HepG2 (cell line): Measurements from ENCODE around the gene NUP214. TPM values are rescaled to one million over a fixed set of nuclear protein-coding genes. Genes with fewer than 3 reads are reported as not detected.

Experiments
- ATAC-seq: fragments of 200-7000 bp; cut with Tn5 transposase; 3 replicates; pipeline ENCODE4 v1.9.1; 2020; ENCODE audit warnings: mild to moderate bottlenecking, moderate library complexity
- BruUV-seq: library from RNA; stranded (reverse); fragments of 400-500 nt; replicated peaks from 2 replicates; lab custom pipeline; 2021; lab: Mats Ljungman, UMichigan
- CTCF ChIA-PET: fragments of 300-600 bp; formaldehyde crosslinking; extraction: SDS; loops from one replicate; lab custom pipeline; 2021; ENCODE audit warnings: low total read pairs, inconsistent platforms, low intra/inter-chr PET ratio; lab: Yijun Ruan, JAX
- POLR2A ChIA-PET: fragments of 350-600 bp; sonication (Branson Sonifier 250); formaldehyde crosslinking; loops from one replicate; lab custom pipeline; 2020; ENCODE audit warnings: antibody characterized with exemption, inconsistent platforms; lab: Yijun Ruan, JAX
- DNase-seq: peaks from one replicate; pipeline ENCODE4 v3.0.0-alpha.2; 2015; ENCODE audit warnings: low spot score
- FAIRE-seq: peaks from 3 replicates; lab custom pipeline; 2011; peaks lifted over from hg19 to GRCh38; lab: Jason Lieb, UNC
- H2AFZ ChIP-seq: one replicate; pipeline ENCODE4 v1.6.1; 2011; ENCODE audit warnings: low read length, inconsistent platforms
- H3K27ac ChIP-seq: fragments of 300-600 bp; 3 replicates; pipeline ENCODE4 v1.8.0; 2011; ENCODE audit warnings: mixed run types, mild to moderate bottlenecking, mixed read lengths, low read length, inconsistent platforms; ENCODE audit not compliant: insufficient read depth; ENCODE audit errors: extremely low read length
- H3K27me3 ChIP-seq, 2 experiments: fragments of 200-600 bp in 1 of 2; 2 replicates in 1 of 2; 3 replicates in 1 of 2; pipeline versions ENCODE4 v1.6.0 to v1.8.0; 2011; ENCODE audit warnings: low read length in 2 of 2, mild to moderate bottlenecking in 2 of 2, moderate library complexity in 2 of 2, inconsistent platforms in 1 of 2; ENCODE audit not compliant: insufficient read depth in 2 of 2, control insufficient read depth in 1 of 2
- H3K36me3 ChIP-seq, 2 experiments: fragments of 200-600 bp in 1 of 2; replicated peaks in 1 of 2; 2 replicates in 1 of 2; 3 replicates in 1 of 2; pipeline versions ENCODE4 v1.5.1 to v1.8.0; 2011; ENCODE audit warnings: low read length in 2 of 2, inconsistent platforms in 1 of 2; ENCODE audit not compliant: insufficient read depth in 2 of 2, control insufficient read depth in 1 of 2
- H3K4me1 ChIP-seq: 2 replicates; pipeline ENCODE4 v1.5.1; 2012; ENCODE audit warnings: low read length, inconsistent platforms; ENCODE audit not compliant: insufficient read depth
- H3K4me2 ChIP-seq: 2 replicates; pipeline ENCODE4 v1.6.0; 2011; ENCODE audit warnings: low read depth, low read length, inconsistent platforms
- H3K4me3 ChIP-seq, 3 experiments: fragments of 200-600 bp in 1 of 3; sonication (generic), shearing (Covaris generic) in 1 of 3; replicated peaks in 1 of 3; 2 replicates each; pipeline ENCODE4 v1.5.1; 2011 to 2016; ENCODE audit warnings: low read length in 3 of 3, inconsistent platforms in 2 of 3, low read depth in 2 of 3, mild to moderate bottlenecking in 2 of 3, control low read depth in 1 of 3, mixed read lengths in 1 of 3; ENCODE audit not compliant: insufficient read depth in 1 of 3
- H3K79me2 ChIP-seq: one replicate; pipeline ENCODE4 v1.6.1; 2011; ENCODE audit warnings: low read length, inconsistent platforms; ENCODE audit not compliant: insufficient read depth
- H3K9ac ChIP-seq: 2 replicates; pipeline ENCODE4 v1.6.0; 2011; ENCODE audit warnings: mild to moderate bottlenecking, low read depth, low read length, inconsistent platforms; ENCODE audit not compliant: insufficient read depth
- H3K9me3 ChIP-seq: 2 replicates; pipeline ENCODE4 v1.5.1; 2012; ENCODE audit warnings: mild to moderate bottlenecking, low read length
- H4K20me1 ChIP-seq: 2 replicates; pipeline ENCODE4 v1.6.0; 2011; ENCODE audit warnings: inconsistent platforms, mild to moderate bottlenecking, low read length, moderate library complexity; ENCODE audit not compliant: insufficient read depth
- ADNP ChIP-seq: sonication (generic); formaldehyde crosslinking; IDR thresholded peaks from 2 replicates; pipeline ENCODE4 v1.4.0; 2020; ENCODE audit warnings: missing genetic modification reagents
- DDIT3 ChIP-seq: sonication (generic); formaldehyde crosslinking; IDR thresholded peaks from 2 replicates; pipeline ENCODE4 v1.4.0; 2020; ENCODE audit warnings: mild to moderate bottlenecking, missing genetic modification reagents
- FLYWCH1 ChIP-seq: sonication (generic); formaldehyde crosslinking; IDR thresholded peaks from 2 replicates; pipeline ENCODE4 v1.8.1; 2023; ENCODE audit warnings: mild to moderate bottlenecking, missing genetic modification reagents
- IRF2 ChIP-seq: IDR thresholded peaks from 2 replicates; pipeline ENCODE4 v1.6.1; 2018; ENCODE audit warnings: missing genetic modification reagents, missing compliant biosample characterization
- KDM5A ChIP-seq: fragments of 200-600 bp; sonication (generic); IDR thresholded peaks from 2 replicates; pipeline ENCODE4 v1.7.0; 2018; ENCODE audit warnings: antibody characterized with exemption, mild to moderate bottlenecking, low read length, borderline replicate concordance
- PCBP2 ChIP-seq: fragments of 200-400 bp; formaldehyde crosslinking; optimal IDR thresholded peaks from 2 replicates; pipeline ENCODE3; 2018; ENCODE audit warnings: low read length, low read depth; ENCODE audit not compliant: poor library complexity, severe bottlenecking
- SKI ChIP-seq: fragments of 450-650 bp; IDR thresholded peaks from one replicate; pipeline ENCODE4 v1.6.1; 2018; ENCODE audit warnings: mild to moderate bottlenecking; ENCODE audit not compliant: partially characterized antibody
- STAT6 ChIP-seq: sonication (generic); formaldehyde crosslinking; IDR thresholded peaks from 2 replicates; pipeline ENCODE4 v1.4.0; 2020; ENCODE audit warnings: missing genetic modification reagents, mild to moderate bottlenecking, borderline replicate concordance
- SUZ12 ChIP-seq: fragments of 150-350 bp; IDR thresholded peaks from 2 replicates; pipeline ENCODE4 v1.6.1; 2014; ENCODE audit warnings: low read depth, low read length
- TERF1 ChIP-seq: sonication (generic); formaldehyde crosslinking; IDR thresholded peaks from 2 replicates; pipeline ENCODE4 v1.8.0; 2022; ENCODE audit warnings: mild to moderate bottlenecking, missing genetic modification reagents, moderate library complexity
- TRIM22 ChIP-seq: fragments of 450-650 bp; IDR thresholded peaks from 2 replicates; pipeline ENCODE4 v1.6.1; 2017
- ZBTB39 ChIP-seq: sonication (generic); formaldehyde crosslinking; IDR thresholded peaks from 2 replicates; pipeline ENCODE4 v1.5.0; 2020; ENCODE audit warnings: missing genetic modification reagents
- ZFP90 ChIP-seq: sonication (generic); formaldehyde crosslinking; IDR thresholded peaks from 2 replicates; pipeline ENCODE4 v1.8.0; 2022; ENCODE audit warnings: missing genetic modification reagents, mild to moderate bottlenecking, inconsistent platforms, borderline replicate concordance
- ZNF335 ChIP-seq: sonication (generic); formaldehyde crosslinking; IDR thresholded peaks from 2 replicates; pipeline ENCODE4 v1.4.0; 2020; ENCODE audit warnings: missing genetic modification reagents
- WGBS: methylation state at CpG from one replicate; pipeline ENCODE4 v1.1.6; 2017; ENCODE audit warnings: low lambda C conversion rate; 5-methylcytosine and 5-hydroxymethylcytosine counted together
- in situ Hi-C: cut with HindIII; loops from 2 replicates; pipeline ENCODE4 v1.10.0; 2017; ENCODE audit warnings: low pct_unique_long_range_greater_than_20kb; ENCODE audit not compliant: extremely low pct_ligation_motif_present
- intact Hi-C: fragments of 100-400 bp; cut with micrococcal nuclease; formaldehyde crosslinking; loops from one replicate; pipeline ENCODE4 v1.10.0; 2022; ENCODE audit not compliant: unreplicated experiment
- polyA plus RNA-seq, 8 experiments: library from polyadenylated mRNA; depleted of rRNA in 3 of 8; stranded (reverse) in 7 of 8; unstranded in 1 of 8; fragments of >200 nt; fragmentation: Illumina TruSeq in 4 of 8; extraction: Trizol in 4 of 8; gene quantifications; 2 replicates each; pipeline versions ENCODE4 v1.2.1 to v1.2.3, GENCODE V29; 2011 to 2016; ENCODE audit warnings: low read depth in 4 of 8, missing spikeins in 1 of 8, mixed read lengths in 1 of 8; ENCODE audit not compliant: insufficient read depth in 1 of 8
- total RNA-seq, 5 experiments: library from RNA; depleted of rRNA; stranded (reverse); fragments of >200 nt; fragmentation: Illumina TruSeq; extraction: Trizol; gene quantifications; 2 replicates each; pipeline ENCODE4 v1.2.3, GENCODE V29; 2016; ENCODE audit warnings: low read depth in 1 of 5

NUP214 gene
- total and polyA plus RNA-seq, 2 of the 13 experiments (the other 11 are each of a cell fraction or from before 2014, with no cell fraction given), result 8.4 to 16.0 TPM

- no peaks in the 10 kb centered on the region for H3K9me3 ChIP-seq
- no peaks in the 10 kb centered on the region for H3K79me2 ChIP-seq
- ChIA-PET CTCF (no interaction called here), POLR2A (interaction anchor here (0.8 to 1.4 kb wide), 2 partner anchors 32 to 47 kb away, joined by 3 to 6 read pairs; partner anchors contain the start of gene PLPP7)
- intact Hi-C loops (no loop called here), in situ Hi-C loops (no loop called here)
- H3K4me3 ChIP-seq, result no peak overlapping the region
- no peak overlapping the region for H2AFZ ChIP-seq
- peaks cover 29% of the 10 kb centered on the region for H3K4me1 ChIP-seq
- peak overlapping the region; percentile 12; the same call in 1 of the 2 replicates for H3K4me2 ChIP-seq
- 60% methylated on average over 10 of the region's 15 CpGs for WGBS
- FAIRE-seq, result no peak
- peaks cover 12 to 45% of the 10 kb centered on the region in 2 experiments; a peak in 4 of 5 replicates for H3K27me3 ChIP-seq
- H3K36me3 ChIP-seq, result no peaks in the 10 kb centered on the region
- H4K20me1 ChIP-seq, result no peaks in the 10 kb centered on the region
- no peak overlapping the region for H3K9ac ChIP-seq
- no peak for ATAC-seq
- H3K27ac ChIP-seq, result no peak overlapping the region
- no TSS peak for BruUV-seq
- DNase-seq, result no peak
- no peak for TF ChIP-seq PCBP2
- TF ChIP-seq SUZ12, result no peak
- no peak for TF ChIP-seq TRIM22
- TF ChIP-seq ADNP (CRISPR knock-in tag), result no peak
- no peak for TF ChIP-seq ZBTB39 (CRISPR knock-in tag)
- TF ChIP-seq TERF1, result no peak
- TF ChIP-seq FLYWCH1 (CRISPR knock-in tag), result no peak
- TF ChIP-seq SKI, result no peak
- TF ChIP-seq IRF2 (CRISPR knock-in tag), result no peak
- TF ChIP-seq KDM5A, result no peak
- TF ChIP-seq ZNF335 (CRISPR knock-in tag), result no peak
- no peak for TF ChIP-seq STAT6
- no peak for TF ChIP-seq ZFP90
- no peak for TF ChIP-seq DDIT3 (CRISPR knock-in tag)
Measured at GRCh38 chr9:131257266-131258025, 132.1 kb downstream of the NUP214 start.
